Right lobe of liver (tissue), 4 donors: ENCODE data around the gene TOP3A.

Experiments
- POLR2A ChIP-seq: fragments of 450-650 bp; IDR thresholded peaks from one replicate; pipeline ENCODE4 v1.6.1; 2017; ENCODE audit warnings: antibody characterized with exemption, mild to moderate bottlenecking
- TF ChIP-seq, protein P1 (sequence below), 4 donors: fragments of 200-600 bp in 3 of 4; fragments of 450-650 bp in 1 of 4; IDR thresholded peaks; one replicate each; pipeline versions ENCODE4 v1.5.1 to v1.8.0; 2016 to 2022; ENCODE audit warnings: antibody characterized with exemption in 4 of 4, mild to moderate bottlenecking in 2 of 4
- donor health status: DM: no; HTN: no; CAD: no.
- donor health status: DM: no; HTN: no; CAD: no.
- donor health status: DM: no; HTN: yes; CAD: no.

GRCh38 chr17:18314059-18314730, 599 bp downstream of the TOP3A start:
- TF ChIP-seq, protein P1, sequence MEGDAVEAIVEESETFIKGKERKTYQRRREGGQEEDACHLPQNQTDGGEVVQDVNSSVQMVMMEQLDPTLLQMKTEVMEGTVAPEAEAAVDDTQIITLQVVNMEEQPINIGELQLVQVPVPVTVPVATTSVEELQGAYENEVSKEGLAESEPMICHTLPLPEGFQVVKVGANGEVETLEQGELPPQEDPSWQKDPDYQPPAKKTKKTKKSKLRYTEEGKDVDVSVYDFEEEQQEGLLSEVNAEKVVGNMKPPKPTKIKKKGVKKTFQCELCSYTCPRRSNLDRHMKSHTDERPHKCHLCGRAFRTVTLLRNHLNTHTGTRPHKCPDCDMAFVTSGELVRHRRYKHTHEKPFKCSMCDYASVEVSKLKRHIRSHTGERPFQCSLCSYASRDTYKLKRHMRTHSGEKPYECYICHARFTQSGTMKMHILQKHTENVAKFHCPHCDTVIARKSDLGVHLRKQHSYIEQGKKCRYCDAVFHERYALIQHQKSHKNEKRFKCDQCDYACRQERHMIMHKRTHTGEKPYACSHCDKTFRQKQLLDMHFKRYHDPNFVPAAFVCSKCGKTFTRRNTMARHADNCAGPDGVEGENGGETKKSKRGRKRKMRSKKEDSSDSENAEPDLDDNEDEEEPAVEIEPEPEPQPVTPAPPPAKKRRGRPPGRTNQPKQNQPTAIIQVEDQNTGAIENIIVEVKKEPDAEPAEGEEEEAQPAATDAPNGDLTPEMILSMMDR (IDR thresholded peaks at IDR 0.05), result no peak
- no peak for TF ChIP-seq POLR2A
